SK-N-SH treated with all-trans-retinoic acid at 6 μM for 48 hours (cell line): ENCODE measurements around the gene PAPPA2.

Experiments used
- ATAC-seq: fragments of 200-7000 bp; cut with Tn5 transposase; 3 replicates; pipeline ENCODE4 v1.9.1; 2020; ENCODE audit warnings: mild to moderate bottlenecking, moderate library complexity
- ARNTL ChIP-seq: fragments of 450-650 bp; formaldehyde crosslinking; IDR thresholded peaks from 2 replicates; pipeline ENCODE4 v1.5.0; 2020; ENCODE audit warnings: low read depth, mild to moderate bottlenecking, moderate library complexity, borderline replicate concordance
- CSDC2 ChIP-seq: fragments of 250-450 bp; sonication (Bioruptor Pico); IDR thresholded peaks from 2 replicates; pipeline ENCODE4 v1.5.0; 2020; ENCODE audit warnings: mild to moderate bottlenecking, moderate library complexity
- ESRRG ChIP-seq: fragments of 250-450 bp; sonication (Bioruptor Pico); IDR thresholded peaks from 2 replicates; pipeline ENCODE4 v1.6.1; 2021; ENCODE audit warnings: mild to moderate bottlenecking
- GLIS3 ChIP-seq: fragments of 250-450 bp; sonication (Bioruptor Pico); IDR thresholded peaks from 2 replicates; pipeline ENCODE4 v1.5.0; 2020; ENCODE audit warnings: mild to moderate bottlenecking, moderate library complexity
- OSR1 ChIP-seq: fragments of 250-450 bp; sonication (Bioruptor Pico); IDR thresholded peaks from 2 replicates; pipeline ENCODE4 v1.8.0; 2022; ENCODE audit warnings: moderate library complexity, mild to moderate bottlenecking, inconsistent platforms
- PPARA ChIP-seq: fragments of 250-450 bp; sonication (Bioruptor Pico); IDR thresholded peaks from 2 replicates; pipeline ENCODE4 v1.5.0; 2020; ENCODE audit warnings: mild to moderate bottlenecking, borderline replicate concordance
- RARB ChIP-seq: fragments of 250-450 bp; sonication (Bioruptor Pico); IDR thresholded peaks from 2 replicates; pipeline ENCODE4 v1.8.0; 2021; ENCODE audit warnings: mild to moderate bottlenecking, moderate library complexity
- SNAI2 ChIP-seq: fragments of 250-450 bp; sonication (Bioruptor Pico); IDR thresholded peaks from 2 replicates; pipeline ENCODE4 v1.5.0; 2020; ENCODE audit warnings: mild to moderate bottlenecking, moderate library complexity
- TCF4 ChIP-seq: fragments of 250-450 bp; sonication (Bioruptor Pico); IDR thresholded peaks from 2 replicates; pipeline ENCODE4 v1.8.0; 2021; ENCODE audit warnings: mild to moderate bottlenecking, moderate library complexity, borderline replicate concordance
- ZC3H10 ChIP-seq: fragments of 250-450 bp; sonication (Bioruptor Pico); IDR thresholded peaks from 2 replicates; pipeline ENCODE4 v1.5.1; 2021; ENCODE audit warnings: mild to moderate bottlenecking, moderate library complexity
- ZFP3 ChIP-seq: fragments of 250-450 bp; sonication (Bioruptor Pico); IDR thresholded peaks from 2 replicates; pipeline ENCODE4 v1.5.0; 2020; ENCODE audit warnings: mild to moderate bottlenecking, moderate library complexity
- ZFP30 ChIP-seq: fragments of 450-650 bp; formaldehyde crosslinking; IDR thresholded peaks from 2 replicates; pipeline ENCODE4 v1.5.0; 2022; ENCODE audit warnings: mild to moderate bottlenecking, moderate library complexity
- ZNF565 ChIP-seq: fragments of 450-650 bp; formaldehyde crosslinking; conservative IDR thresholded peaks from 2 replicates; pipeline ENCODE4 v1.5.0; 2020; ENCODE audit warnings: low read depth, mild to moderate bottlenecking, moderate library complexity
- ZNF70 ChIP-seq: fragments of 450-650 bp; formaldehyde crosslinking; IDR thresholded peaks from 2 replicates; pipeline ENCODE4 v1.5.0; 2020; ENCODE audit warnings: mild to moderate bottlenecking, moderate library complexity
- ZNF8 ChIP-seq: fragments of 450-650 bp; formaldehyde crosslinking; IDR thresholded peaks from 2 replicates; pipeline ENCODE4 v1.5.0; 2020; ENCODE audit warnings: mild to moderate bottlenecking, moderate library complexity
- TF ChIP-seq, protein P1 (sequence below): fragments of 250-450 bp; sonication (Bioruptor Pico); IDR thresholded peaks from 2 replicates; pipeline ENCODE4 v1.5.1; 2021; ENCODE audit warnings: mild to moderate bottlenecking, moderate library complexity
- TF ChIP-seq, protein P2 (sequence below): fragments of 250-450 bp; sonication (Bioruptor Pico); IDR thresholded peaks from 2 replicates; pipeline ENCODE4 v1.5.0; 2020; ENCODE audit warnings: mild to moderate bottlenecking, moderate library complexity
- TF ChIP-seq, protein P3 (sequence below): fragments of 250-450 bp; sonication (Bioruptor Pico); IDR thresholded peaks from 2 replicates; pipeline ENCODE4 v1.8.0; 2021; ENCODE audit warnings: low read depth, mild to moderate bottlenecking, moderate library complexity, borderline replicate concordance
- TF ChIP-seq, protein P4 (sequence below): fragments of 250-450 bp; sonication (Bioruptor Pico); IDR thresholded peaks from 2 replicates; pipeline ENCODE4 v1.5.1; 2020; ENCODE audit warnings: low read depth, mild to moderate bottlenecking, moderate library complexity

Gene PAPPA2

DNA sequence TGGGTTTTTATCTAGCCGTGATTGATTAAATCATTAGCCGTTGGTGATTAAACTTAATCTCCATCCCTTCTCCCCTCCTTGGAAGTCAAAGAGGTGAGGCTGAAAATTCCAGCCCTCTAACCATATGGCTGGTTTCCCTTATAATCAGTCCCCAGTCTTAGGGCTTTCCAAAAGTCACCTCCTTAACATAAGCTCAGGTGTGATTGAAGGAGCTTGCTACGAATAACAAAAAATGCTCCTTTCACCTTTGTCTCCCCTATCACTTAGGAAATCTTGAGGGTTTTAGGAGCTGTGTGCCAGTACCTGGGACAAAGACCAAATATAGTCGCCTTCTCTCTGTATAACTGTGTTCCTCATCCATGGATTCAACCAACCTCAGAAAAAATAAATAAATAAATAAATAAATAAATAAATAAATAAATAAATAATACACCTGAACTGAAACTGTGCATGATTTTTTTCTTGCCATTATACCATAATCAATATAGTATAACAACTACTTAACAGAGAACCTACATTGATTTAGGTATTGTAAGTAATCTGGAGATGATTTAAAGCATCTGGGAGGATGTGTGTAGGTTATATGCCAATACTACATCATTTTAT lies 82.2 kb downstream of the PAPPA2 start:
- ATAC-seq: no peak
- no peak for TF ChIP-seq OSR1 (CRISPR knock-in tag)
- no peak for TF ChIP-seq ZFP30
- TF ChIP-seq ZNF8 (CRISPR knock-in tag): no peak
- TF ChIP-seq ZNF565 (CRISPR knock-in tag): no peak
- TF ChIP-seq RARB: no peak
- TF ChIP-seq, protein P1, sequence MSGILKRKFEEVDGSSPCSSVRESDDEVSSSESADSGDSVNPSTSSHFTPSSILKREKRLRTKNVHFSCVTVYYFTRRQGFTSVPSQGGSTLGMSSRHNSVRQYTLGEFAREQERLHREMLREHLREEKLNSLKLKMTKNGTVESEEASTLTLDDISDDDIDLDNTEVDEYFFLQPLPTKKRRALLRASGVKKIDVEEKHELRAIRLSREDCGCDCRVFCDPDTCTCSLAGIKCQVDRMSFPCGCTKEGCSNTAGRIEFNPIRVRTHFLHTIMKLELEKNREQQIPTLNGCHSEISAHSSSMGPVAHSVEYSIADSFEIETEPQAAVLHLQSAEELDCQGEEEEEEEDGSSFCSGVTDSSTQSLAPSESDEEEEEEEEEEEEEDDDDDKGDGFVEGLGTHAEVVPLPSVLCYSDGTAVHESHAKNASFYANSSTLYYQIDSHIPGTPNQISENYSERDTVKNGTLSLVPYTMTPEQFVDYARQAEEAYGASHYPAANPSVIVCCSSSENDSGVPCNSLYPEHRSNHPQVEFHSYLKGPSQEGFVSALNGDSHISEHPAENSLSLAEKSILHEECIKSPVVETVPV (CRISPR knock-in tag): no peak
- TF ChIP-seq, protein P2, sequence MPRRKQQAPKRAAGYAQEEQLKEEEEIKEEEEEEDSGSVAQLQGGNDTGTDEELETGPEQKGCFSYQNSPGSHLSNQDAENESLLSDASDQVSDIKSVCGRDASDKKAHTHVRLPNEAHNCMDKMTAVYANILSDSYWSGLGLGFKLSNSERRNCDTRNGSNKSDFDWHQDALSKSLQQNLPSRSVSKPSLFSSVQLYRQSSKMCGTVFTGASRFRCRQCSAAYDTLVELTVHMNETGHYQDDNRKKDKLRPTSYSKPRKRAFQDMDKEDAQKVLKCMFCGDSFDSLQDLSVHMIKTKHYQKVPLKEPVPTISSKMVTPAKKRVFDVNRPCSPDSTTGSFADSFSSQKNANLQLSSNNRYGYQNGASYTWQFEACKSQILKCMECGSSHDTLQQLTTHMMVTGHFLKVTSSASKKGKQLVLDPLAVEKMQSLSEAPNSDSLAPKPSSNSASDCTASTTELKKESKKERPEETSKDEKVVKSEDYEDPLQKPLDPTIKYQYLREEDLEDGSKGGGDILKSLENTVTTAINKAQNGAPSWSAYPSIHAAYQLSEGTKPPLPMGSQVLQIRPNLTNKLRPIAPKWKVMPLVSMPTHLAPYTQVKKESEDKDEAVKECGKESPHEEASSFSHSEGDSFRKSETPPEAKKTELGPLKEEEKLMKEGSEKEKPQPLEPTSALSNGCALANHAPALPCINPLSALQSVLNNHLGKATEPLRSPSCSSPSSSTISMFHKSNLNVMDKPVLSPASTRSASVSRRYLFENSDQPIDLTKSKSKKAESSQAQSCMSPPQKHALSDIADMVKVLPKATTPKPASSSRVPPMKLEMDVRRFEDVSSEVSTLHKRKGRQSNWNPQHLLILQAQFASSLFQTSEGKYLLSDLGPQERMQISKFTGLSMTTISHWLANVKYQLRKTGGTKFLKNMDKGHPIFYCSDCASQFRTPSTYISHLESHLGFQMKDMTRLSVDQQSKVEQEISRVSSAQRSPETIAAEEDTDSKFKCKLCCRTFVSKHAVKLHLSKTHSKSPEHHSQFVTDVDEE: no peak
- TF ChIP-seq, protein P3, sequence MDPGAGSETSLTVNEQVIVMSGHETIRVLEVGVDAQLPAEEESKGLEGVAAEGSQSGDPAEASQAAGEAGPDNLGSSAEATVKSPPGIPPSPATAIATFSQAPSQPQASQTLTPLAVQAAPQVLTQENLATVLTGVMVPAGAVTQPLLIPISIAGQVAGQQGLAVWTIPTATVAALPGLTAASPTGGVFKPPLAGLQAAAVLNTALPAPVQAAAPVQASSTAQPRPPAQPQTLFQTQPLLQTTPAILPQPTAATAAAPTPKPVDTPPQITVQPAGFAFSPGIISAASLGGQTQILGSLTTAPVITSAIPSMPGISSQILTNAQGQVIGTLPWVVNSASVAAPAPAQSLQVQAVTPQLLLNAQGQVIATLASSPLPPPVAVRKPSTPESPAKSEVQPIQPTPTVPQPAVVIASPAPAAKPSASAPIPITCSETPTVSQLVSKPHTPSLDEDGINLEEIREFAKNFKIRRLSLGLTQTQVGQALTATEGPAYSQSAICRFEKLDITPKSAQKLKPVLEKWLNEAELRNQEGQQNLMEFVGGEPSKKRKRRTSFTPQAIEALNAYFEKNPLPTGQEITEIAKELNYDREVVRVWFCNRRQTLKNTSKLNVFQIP: no peak
- no peak for TF ChIP-seq ZNF70 (CRISPR knock-in tag)
- no peak for TF ChIP-seq ESRRG (CRISPR knock-in tag)
- TF ChIP-seq, protein P4, sequence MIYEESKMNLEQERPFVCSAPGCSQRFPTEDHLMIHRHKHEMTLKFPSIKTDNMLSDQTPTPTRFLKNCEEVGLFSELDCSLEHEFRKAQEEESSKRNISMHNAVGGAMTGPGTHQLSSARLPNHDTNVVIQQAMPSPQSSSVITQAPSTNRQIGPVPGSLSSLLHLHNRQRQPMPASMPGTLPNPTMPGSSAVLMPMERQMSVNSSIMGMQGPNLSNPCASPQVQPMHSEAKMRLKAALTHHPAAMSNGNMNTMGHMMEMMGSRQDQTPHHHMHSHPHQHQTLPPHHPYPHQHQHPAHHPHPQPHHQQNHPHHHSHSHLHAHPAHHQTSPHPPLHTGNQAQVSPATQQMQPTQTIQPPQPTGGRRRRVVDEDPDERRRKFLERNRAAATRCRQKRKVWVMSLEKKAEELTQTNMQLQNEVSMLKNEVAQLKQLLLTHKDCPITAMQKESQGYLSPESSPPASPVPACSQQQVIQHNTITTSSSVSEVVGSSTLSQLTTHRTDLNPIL (CRISPR knock-in tag): no peak

DNA sequence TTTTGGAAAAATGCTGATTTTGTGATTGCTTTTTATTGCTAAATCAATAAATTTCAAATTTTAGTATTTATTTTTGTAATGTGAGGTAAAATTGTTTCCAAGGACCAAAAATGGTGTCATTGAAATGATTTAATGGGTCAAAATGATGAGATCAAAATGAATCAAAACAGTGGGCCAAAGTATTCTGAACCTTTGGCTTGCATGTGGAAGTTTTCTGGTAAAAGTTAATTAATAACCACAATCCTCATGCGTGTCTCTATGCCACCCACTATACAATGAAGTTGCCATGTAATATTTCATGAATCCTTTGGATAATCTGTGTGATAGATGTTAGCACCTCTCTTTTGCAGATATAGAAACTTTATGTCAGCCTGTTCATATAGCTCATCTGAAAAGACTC lies 83.8 kb downstream of the PAPPA2 start:
- ATAC-seq: no peak

DNA sequence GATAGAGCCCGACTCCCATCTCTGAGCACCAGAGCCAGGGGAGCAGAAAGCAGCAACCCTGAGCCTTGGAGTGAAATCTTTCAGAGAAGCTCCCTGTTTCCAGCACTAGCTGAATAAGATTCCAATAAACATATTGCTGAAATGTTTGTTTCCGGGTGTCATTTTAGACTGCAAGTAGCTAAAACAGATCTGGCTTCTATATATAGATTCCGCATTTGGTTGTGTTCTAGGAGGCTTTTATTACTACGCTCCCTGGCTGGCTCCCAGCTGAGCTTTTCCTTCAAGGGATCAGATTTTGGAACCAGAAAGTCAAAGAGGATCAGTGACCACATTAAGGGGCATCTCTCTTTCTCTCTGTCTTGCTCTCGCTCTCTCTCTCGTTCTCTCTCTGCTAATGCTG lies 88.2 kb downstream of the PAPPA2 start:
- TF ChIP-seq TCF4 (CRISPR knock-in tag) (no peak), ZNF8 (CRISPR knock-in tag) (no peak), ZNF565 (CRISPR knock-in tag) (no peak), ZC3H10 (CRISPR knock-in tag) (no peak), ESRRG (CRISPR knock-in tag) (no peak), ARNTL (CRISPR knock-in tag) (no peak), ZFP30 (no peak), GLIS3 (no peak), OSR1 (CRISPR knock-in tag) (no peak), SNAI2 (CRISPR knock-in tag) (no peak)
- no peak for ATAC-seq

More for the DNA sequence above, 83.8 kb downstream of the PAPPA2 start:
- no peak for TF ChIP-seq ARNTL (CRISPR knock-in tag)
- no peak for TF ChIP-seq GLIS3
- no peak for TF ChIP-seq ZNF565 (CRISPR knock-in tag)
- TF ChIP-seq PPARA: no peak
- no peak for TF ChIP-seq ZFP3 (CRISPR knock-in tag)
- no peak for TF ChIP-seq CSDC2 (CRISPR knock-in tag)

DNA sequence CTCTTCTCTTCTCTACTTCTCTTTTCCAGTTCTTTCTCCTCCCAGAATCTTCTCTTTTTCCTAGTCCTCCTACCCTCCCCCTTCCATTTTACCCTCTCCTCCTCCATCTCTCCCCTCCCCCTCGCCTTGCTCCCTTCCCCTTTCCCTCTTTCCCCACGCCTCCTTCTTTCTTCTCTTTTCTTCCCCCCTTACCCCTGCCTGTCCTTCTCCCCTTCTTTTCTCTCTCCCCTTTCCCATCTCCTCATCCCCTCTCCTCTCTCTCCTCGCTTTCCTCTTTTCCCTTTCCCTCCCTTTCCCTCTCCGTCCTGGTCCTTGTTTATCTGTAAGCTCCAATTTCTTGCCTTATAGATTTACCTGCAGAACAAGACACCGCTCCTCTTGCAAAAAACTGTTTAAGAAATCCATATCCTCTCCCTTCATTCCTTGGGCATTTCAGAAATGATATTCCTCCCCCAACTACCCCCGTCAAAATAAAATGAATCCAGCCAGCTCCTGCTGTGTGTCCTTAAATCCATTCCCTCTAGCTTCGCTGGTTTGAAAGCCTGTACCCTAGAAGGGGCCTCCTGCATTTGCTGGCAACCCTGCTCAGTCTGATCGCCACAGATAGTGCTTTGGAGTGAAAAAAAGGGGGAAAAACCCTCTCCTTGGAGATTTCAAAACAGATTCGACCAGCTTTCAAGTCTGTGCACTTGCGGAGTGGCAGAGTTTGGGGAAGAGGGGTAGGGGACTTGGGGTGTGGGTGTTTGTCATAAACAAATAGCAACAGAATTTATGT lies 89.4 kb downstream of the PAPPA2 start:
- ATAC-seq: no peak
- TF ChIP-seq, protein P2: no peak
- TF ChIP-seq ESRRG (CRISPR knock-in tag): no peak
- TF ChIP-seq CSDC2 (CRISPR knock-in tag): no peak
- no peak for TF ChIP-seq TCF4 (CRISPR knock-in tag)
